GM12873 (cell line): ENCODE measurements around the gene LYRM4.

ENCODE experiments used
- TF ChIP-seq, protein P1 (sequence below): IDR thresholded peaks from 2 replicates; pipeline ENCODE4 v1.5.1; 2012; ENCODE audit warnings: low read depth, mild to moderate bottlenecking, moderate library complexity, low read length, control low read depth; ENCODE audit not compliant: insufficient read depth; ENCODE audit errors: missing control alignments

Gene LYRM4

DNA sequence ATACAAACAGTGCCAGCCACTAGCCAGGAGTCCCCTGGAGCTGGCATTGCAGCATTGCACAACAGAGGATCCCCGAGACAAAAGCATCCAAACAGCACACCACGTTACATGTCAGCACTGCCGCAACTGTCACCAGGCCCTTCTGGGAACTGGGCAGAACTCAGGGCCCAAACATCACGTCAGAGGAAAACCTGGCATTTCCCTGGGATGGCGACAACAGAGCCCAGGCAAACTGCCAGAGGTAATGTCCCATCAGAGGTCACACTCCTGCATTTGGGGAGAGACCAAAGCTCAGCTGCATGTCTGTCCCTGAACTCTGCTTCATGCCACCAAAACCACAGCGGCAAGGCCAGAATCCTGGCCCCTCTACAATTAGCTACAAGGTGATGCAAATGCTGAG, 139.3 kb downstream of the LYRM4 start:
- TF ChIP-seq, protein P1, sequence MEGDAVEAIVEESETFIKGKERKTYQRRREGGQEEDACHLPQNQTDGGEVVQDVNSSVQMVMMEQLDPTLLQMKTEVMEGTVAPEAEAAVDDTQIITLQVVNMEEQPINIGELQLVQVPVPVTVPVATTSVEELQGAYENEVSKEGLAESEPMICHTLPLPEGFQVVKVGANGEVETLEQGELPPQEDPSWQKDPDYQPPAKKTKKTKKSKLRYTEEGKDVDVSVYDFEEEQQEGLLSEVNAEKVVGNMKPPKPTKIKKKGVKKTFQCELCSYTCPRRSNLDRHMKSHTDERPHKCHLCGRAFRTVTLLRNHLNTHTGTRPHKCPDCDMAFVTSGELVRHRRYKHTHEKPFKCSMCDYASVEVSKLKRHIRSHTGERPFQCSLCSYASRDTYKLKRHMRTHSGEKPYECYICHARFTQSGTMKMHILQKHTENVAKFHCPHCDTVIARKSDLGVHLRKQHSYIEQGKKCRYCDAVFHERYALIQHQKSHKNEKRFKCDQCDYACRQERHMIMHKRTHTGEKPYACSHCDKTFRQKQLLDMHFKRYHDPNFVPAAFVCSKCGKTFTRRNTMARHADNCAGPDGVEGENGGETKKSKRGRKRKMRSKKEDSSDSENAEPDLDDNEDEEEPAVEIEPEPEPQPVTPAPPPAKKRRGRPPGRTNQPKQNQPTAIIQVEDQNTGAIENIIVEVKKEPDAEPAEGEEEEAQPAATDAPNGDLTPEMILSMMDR, result no peak

DNA sequence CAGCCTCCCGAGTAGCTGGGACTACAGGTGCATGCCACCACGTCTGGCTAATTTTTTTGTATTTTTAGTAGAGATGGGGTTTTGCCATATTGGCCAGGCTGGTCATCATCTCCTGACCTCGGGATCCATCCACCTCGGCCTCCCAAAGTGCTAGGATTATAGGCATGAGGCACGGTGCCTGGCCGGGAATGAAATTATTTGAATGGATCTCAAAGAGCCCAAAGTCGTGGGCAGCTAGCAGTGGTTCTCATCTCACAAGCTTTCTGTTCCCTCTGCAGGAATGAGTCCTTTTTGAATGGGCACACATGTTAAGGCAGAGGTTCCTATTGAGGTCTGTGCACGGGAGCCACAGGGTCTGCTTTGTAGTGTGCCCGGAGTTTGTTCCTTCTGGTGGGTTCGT, 140.7 kb downstream of the LYRM4 start:
- TF ChIP-seq, protein P1, result no peak

DNA sequence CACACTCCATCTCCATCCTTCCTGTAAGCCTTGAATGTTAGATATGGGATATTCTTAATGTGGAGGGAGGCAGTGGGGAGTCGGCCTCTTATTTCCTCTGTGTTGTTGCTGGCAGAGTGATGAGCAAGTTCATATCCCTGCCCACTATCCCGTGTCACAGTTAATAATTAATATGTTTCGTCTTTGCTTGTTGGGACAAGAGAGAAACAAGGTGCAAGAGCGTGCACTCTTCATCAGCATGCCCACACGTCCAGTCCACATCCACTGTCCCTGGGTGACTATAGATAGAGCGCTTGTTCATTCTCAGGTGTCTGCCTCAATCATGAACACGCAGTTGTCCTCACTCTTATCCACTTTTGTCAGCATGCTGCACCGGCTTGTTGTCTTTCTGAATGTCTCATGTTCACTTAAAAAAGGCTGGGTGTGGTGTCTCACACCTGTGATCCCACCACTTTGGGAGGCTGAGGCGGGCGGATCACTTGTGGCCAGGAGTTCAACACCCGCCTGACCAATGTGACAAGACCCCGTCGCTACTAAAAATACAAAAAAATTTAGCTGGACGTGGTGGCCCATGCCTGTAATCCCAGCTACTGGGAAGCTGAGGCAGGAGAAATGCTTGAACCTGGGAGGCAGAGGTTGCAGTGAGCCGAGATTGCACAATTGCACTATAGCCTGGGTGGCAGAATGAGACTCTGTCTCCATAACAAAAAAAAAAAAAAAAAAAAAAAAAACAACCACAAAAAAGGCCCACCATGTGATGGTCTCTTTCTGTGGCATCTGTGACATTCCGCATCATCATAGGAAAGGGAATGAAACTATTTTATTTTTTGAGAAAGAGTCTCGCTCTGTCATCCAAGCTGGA, 141.4 kb downstream of the LYRM4 start:
- TF ChIP-seq, protein P1, result no peak

DNA sequence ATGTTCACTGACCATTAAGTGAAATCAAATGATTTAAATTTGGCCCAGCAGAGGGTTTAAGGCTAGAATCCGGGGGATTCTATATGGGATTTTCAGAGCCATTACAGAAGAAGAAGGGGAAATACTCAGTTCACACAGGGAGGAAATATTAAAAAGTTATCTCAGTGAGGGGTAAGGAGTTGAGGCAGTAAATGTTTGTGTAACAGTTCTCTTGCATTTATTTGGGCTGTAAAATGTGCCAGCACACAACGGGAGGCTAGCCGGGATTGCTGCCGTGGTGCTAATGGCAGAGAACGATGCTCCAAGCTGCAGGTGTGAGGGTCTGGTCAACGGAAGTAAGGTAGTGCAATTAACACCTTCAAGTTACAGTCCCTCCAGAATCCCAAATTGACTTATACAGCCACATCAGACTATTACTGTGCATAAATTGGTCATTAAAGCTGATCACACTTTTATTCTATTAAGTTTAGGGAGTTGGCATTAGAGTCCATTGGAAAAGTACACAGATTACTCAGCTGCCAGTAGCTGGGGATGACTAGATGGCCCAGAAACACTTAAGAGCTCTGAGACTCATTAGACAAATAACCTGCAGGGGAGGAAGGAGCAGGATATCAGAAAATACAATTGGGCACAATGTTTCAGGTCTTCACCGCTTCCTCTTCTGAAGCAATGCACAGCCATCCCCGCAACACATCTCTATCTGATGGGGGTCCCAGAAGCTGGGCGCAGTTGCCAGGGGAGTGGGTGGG, 144.3 kb downstream of the LYRM4 start:
- TF ChIP-seq, protein P1, result no peak

DNA sequence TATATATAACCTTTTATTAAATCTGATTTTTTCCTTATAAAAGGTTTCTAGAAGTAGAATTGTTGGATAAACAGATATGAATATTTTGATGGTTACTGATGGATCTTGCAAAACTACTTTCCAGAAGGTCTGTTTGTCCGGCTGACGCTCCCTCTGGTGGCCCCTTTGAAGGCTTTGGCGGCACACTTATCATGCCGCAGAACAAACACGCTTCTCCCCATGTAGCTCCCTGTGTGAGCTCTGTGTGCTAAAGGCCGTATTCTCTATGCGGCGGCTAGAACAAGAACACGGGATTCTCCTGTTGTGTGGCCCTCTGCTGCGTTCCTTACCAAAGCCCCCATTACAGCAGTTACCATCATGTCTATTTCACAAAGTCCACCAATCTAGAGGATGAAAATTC, 145.6 kb downstream of the LYRM4 start:
- TF ChIP-seq, protein P1, result no peak

DNA sequence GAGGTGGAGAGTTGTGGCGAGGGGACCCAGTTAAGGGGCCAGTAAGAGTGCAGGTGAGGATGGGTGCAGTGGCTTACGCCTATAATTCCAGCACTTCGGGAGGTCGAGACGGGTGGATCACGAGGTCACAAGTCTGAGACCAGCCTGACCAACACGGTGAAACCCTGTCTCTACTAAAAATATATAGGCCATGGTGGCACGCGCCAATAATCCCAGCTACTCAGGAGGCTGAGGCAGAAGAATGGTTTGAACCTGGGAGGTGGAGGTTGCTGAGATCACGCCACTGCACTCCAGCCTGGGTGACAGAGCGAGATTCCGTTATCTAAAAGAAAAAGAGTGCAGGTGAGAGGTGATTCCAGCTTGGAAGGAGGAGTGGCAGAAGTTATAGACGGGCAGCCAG, 147.7 kb downstream of the LYRM4 start:
- TF ChIP-seq, protein P1, result no peak

DNA sequence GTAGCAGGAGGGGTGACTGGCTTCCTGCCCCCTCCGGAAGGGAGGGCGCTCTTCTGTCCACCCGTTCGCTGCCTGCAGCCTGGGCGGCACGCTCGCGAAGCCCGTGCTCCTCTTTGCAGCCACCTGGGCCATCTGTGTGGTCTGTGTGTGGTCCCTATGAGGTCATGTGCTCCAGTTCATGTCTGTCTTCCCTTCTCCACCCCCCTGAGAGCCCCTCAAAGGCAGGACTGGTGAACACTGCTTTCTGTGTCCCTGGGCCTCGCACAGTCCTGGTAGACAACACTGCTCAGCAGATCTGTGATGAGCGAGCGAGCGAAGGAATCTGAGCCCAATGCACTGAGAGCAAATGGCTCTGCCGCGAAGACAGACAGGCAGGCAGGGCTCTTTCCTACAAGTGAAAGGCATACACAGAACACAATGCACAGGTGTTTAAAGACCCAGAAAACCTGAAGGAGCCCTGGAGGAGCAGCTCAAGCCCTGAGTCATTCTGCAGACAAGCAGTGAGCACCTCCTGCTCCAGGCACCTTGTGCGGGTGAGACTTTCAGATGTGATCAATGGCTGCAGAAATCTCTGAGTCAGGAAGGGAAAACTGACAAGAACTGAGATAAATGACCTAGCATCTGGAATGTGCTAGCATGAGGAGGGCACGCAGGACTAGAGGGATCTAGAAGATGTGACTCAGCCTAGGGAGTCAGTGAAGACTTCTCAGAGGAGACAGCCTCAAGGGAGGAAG, 148.5 kb downstream of the LYRM4 start:
- TF ChIP-seq, protein P1, result no peak
